HG02938 (cell line): ENCODE data around the gene GATA3.
"Not testable (repeated sequence)": the region's sequence is repeated elsewhere in the genome, so short reads cannot be mapped to it uniquely, and the experiment has no call there.

ENCODE experiments used
- ATAC-seq: cut with Tn5 transposase; IDR thresholded peaks from one replicate; pipeline ENCODE4 v1.9.1; 2021; ENCODE audit warnings: mild to moderate bottlenecking, moderate library complexity; ENCODE audit not compliant: unreplicated experiment

Gene GATA3

DNA sequence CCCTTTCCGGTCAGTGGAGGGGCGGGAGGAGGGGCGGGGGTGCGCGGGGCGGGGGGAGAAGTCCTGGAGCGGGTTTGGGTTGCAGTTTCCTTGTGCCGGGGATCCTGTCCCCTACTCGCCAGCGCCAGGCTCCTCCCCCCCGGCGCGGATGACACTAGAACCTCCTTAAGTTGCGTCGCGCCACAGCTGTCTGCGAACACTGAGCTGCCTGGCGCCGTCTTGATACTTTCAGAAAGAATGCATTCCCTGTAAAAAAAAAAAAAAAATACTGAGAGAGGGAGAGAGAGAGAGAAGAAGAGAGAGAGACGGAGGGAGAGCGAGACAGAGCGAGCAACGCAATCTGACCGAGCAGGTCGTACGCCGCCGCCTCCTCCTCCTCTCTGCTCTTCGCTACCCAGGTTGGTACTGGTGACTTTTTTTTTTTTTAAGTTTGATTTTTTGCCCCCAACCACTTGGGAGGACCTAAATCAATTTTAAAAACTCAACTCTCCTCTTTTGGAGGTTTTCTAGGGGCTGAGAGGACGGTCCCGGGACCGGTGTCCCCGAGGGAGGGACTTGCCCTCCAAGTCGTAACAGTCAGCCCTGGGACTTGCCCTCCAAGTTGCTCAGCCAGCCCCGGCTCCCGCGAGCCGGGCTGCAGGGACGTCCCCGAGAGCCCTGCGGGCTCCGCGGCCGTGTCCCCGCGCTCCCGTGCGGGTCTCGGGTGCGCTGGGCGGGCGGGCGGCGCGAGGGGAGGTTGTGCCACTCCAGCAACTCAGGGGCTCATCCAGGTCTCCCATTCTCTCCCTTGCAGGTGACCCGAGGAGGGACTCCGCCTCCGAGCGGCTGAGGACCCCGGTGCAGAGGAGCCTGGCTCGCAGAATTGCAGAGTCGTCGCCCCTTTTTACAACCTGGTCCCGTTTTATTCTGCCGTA lies at the start of gene GATA3:
Gene GATA3, plus strand, starts transcription at position 195 of the 914 bp plus-strand sequence. CDS start 968 bp downstream, outside the sequence.
- ATAC-seq = peak; percentile 34

- no peak for ATAC-seq
Measured at GRCh38 chr10:8006274-8006999, 48.1 kb upstream of the GATA3 start.

- no peak for ATAC-seq
Measured at GRCh38 chr10:8009031-8009430, 45.5 kb upstream of the GATA3 start.

DNA sequence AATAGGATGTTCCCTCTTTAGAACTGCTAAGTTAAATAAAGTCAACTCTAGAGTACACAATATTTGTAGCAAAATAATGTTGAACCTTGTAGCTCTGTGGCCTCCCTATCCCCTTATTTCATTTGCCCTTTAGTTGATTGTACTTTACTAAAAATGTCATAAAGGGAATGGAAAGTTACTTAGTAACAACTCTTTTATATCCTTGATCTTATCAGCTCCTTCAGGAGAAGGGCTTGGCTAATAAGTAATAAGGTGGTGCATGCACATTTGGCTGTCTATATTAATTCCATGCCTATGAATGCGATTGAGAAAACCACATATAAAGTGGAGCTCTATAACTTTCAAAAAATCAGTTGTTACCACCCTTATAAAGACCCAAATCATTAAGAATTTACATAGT lies 41.5 kb upstream of the GATA3 start:
- ATAC-seq = no peak

DNA sequence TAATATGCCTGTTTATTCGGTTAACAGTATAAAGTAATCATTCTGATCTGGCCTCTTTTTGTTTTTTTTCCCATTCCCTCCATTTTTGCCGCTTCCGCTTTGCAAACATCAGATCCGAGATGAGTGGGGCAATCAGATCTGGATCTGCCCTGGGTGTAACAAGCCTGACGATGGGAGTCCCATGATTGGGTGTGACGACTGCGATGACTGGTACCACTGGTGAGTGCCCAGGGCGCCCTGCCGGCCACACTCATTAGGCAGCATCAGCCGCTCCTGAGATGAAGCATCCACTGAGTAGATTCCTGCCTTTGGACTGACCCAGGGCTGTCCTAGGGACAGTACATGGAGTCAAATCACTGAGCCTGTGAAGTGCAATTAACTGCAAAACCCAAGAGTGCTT lies 40.9 kb upstream of the GATA3 start:
- ATAC-seq = no peak

DNA sequence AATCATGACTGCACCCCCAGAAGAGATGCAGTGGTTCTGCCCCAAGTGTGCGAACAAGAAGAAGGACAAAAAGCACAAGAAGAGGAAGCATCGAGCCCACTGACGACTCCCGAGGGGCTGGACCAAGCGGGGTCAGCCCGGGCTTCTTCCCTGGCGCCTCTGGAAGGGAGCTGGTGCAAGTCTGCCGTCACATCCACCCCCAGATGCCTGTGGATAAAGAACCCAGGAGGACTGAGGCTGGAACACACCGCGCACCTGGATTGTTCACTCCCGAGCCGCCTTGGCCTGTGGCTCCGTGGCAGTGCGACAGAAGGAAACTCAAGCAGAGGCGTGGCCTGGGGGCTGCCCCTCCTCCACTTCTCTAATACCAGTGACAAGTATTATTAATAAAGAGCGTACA lies 39.8 kb upstream of the GATA3 start:
- ATAC-seq = no peak

GRCh38 chr10:8017277-8017676 lies 37.2 kb upstream of the GATA3 start:
- ATAC-seq = no peak

GRCh38 chr10:8023321-8023720 lies 31.2 kb upstream of the GATA3 start:
- no peak for ATAC-seq

DNA sequence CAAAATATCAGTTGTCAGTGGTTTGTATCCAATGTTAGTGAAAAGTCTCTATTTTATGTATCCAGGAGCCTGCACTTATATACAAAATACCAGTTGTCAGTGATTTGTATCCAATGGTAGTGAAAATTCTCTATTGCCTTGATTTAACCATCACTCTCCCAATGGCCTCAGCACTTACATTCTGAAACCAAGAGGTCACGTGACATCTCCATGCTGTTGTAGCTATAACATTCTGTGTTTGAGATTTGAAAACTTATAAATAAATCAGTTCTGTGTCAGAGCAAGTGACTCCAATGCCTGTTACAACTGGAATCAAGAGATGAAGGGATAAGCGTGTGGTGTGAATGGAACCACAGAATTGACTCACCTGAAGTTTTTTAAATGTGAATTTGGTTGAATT lies 30.6 kb upstream of the GATA3 start:
- no peak for ATAC-seq

GRCh38 chr10:8026349-8027259 lies 27.9 kb upstream of the GATA3 start:
- ATAC-seq = no peak

- not testable (repeated sequence) for ATAC-seq
Measured at GRCh38 chr10:8031211-8031610, 23.3 kb upstream of the GATA3 start.

GRCh38 chr10:8032558-8032957 lies 21.9 kb upstream of the GATA3 start:
- no peak for ATAC-seq

DNA sequence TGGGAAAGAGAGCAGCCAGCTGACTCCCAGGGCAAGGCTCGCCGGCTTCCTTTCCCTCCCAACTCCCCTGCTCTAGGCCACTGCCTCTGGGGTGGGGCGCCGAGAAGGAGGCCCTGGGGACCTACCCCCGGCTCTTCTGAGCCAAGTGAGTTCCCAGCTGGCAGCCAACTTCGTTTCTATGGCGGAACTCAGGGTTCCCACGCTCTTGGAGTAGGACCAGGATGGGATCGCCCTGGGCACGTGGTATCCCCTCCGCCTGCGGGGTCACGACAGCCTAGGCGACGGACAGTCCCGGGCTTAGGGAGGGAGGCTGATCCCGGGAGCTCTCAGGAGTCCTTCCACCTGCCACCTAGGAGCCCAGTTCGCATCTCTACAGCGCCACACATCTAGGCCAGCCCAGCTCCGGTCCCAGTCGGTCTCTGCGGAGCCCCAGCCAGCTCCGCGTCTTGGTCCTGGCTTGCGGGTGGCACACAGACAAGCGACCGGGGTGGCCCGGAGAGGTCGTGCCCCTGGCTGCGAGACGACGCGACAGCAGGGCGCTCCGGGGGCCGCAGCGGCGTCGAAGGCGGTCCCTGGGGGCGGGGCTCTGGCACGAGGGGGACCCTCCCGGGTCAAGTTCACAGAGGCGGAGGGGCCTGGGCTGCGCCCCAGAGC lies 20.5 kb upstream of the GATA3 start:
- no peak for ATAC-seq

DNA sequence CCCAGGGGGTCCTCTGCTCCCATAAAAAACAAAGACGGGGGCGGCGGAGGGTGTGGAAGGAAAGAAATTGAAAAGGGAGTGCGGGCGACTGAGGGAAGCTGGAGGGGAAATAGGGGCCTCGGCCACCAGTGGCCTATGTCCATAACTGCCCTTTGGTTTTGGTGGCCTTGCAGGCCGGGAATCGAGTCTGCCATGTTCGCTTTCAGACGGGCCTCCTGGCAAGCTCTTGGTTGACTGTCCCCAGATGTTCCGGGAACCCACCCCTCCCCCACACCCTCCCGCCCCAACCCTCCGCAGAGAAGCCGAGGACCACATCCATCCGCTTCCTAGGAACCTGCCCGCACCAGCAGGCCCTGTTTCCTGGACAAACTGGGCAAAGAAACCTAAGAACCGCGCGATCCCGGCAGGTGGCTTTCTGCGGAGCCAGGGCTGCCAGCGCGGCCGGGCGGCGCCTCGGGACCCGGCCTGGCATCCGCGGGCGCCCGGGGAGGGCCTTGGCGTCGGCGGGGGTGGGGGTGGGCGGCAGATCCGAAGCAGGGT lies 20.0 kb upstream of the GATA3 start:
- no peak for ATAC-seq

GRCh38 chr10:8035006-8035640 lies 19.4 kb upstream of the GATA3 start:
- ATAC-seq = no peak

DNA sequence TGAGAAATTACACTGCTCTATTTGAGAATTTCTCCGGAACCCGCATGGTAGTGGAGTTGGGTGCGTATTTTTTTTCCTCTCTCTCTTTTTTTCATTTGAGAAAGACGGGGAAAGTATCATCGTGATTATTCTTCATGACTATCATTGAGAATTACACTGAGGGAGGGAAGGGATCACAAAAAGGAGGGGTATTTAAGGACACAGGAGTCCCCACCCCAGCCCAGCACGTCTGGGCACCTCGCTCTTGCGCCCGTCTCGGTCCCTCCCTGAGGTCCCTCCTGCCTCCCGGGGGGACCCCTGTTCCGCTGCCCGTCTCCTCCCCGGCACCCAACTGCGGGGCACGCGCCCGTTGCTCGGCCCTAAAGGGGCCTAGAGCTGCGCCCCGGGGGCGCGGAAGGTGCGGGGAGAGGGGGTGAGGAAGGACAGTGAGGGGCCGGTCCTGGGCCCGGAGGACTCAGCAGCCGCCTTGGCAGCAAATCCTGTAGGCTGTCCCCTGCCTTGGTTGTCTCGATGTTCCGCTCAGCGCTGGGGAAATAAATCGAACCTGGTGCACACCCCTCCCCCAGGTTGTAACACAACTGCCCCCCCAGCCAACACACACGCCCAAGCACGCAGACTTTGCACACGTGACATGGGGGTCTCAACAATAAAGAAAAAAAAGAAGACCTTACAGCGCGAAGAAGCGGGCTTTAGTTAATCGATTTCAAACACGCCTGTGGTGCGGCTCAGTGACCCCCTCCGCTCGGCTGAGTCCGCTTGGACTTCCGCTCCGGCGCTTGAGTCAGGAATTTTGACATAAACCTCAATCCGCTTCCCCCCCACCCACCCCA lies 18.6 kb upstream of the GATA3 start:
- no peak for ATAC-seq

DNA sequence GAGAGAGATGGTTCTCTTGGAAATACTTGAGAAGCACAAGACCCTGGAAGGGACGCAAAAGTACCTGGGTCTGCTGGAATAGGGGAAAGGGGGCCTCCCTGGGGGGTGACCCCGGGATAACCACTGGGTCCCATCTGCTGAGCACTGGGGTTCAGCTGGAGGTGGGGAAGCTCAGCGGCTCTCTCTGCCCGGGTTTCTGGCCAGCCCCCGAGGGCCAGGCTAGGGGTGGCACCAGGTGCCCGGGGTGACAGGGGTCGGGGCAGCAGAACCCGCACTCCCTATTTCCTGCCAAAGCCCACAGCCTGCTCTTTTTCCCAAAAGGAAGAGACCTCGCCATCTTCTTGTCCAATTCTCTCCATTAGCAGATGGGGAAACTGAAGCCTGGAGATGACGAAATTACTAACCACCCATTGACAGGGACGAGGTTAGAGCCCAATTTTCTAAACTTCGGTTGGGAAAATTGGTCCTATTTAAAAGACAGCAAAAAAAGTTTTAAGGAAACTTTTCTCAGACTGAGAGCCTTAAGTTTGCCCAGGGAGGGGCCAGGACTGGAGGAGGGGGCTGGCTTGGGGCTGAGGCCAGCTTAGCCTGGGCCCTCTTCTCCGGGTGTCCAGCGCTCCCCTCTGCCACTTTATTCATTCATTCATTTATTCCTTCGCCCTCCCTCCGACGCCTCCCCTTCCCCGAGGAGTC lies 17.8 kb upstream of the GATA3 start:
- ATAC-seq = no peak

DNA sequence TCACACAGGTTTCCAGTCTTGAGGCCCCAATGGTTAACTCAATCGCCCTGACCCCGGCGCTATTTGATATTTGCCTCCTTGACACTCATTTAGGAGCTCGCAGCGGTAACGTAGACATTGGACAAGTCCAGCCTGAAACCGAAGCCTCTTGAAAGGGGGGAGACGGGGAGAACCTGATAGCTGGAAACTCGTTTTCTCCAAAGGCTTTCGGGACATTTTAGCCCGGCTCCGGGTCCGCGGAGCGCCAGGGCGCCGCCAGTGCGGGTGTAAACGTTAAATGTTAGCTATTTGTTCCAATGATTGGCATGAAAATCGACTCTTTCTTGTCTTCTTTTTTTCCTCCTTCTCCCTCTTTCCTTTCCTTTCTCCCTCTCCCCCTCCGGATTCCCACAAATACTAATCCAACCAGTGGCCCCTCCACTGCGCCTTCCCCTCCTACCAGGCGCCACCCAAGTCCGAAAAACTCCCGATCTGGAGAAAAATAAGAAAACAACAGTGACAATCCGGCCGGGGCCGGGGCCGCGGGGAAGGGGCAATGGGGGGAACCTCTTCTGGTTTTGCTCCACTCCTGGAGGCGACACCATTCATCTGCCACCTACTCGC lies 17.2 kb upstream of the GATA3 start:
- no peak for ATAC-seq
